Suprapubic skin (tissue), 4 donors: ENCODE results near the gene HOXC5. TPM values are rescaled to one million over a fixed set of nuclear protein-coding genes. Genes with fewer than 3 reads are reported as not detected.

Experiments used
- DNase-seq, 2 donors: peaks; one replicate each; pipeline ENCODE4 v3.0.0-alpha.2; 2019; ENCODE audit warnings: low spot score in 2 of 2
- H3K27ac ChIP-seq: fragments of 200-600 bp; sonication (generic); one replicate; pipeline ENCODE4 v1.5.1; 2019
- H3K27me3 ChIP-seq: fragments of 200-600 bp; sonication (generic); one replicate; pipeline ENCODE4 v1.5.1; 2019
- H3K36me3 ChIP-seq: fragments of 200-600 bp; sonication (generic); one replicate; pipeline ENCODE4 v1.5.1; 2019
- H3K4me1 ChIP-seq: fragments of 200-600 bp; sonication (generic); one replicate; pipeline ENCODE4 v1.5.1; 2019
- H3K4me3 ChIP-seq: fragments of 200-600 bp; sonication (generic); one replicate; pipeline ENCODE4 v1.5.1; 2019; ENCODE audit warnings: mild to moderate bottlenecking
- H3K9me3 ChIP-seq: fragments of 200-600 bp; sonication (generic); one replicate; pipeline ENCODE4 v1.5.1; 2019
- CTCF ChIP-seq, 2 donors: fragments of 200-600 bp in 1 of 2; fragments of 450-650 bp in 1 of 2; sonication (generic) in 1 of 2; IDR thresholded peaks; one replicate each; pipeline ENCODE4 v1.5.1; 2016 to 2019; ENCODE audit warnings: antibody characterized with exemption in 2 of 2, mild to moderate bottlenecking in 1 of 2, moderate library complexity in 1 of 2
- EP300 ChIP-seq: sonication (generic); formaldehyde crosslinking; IDR thresholded peaks from one replicate; pipeline ENCODE4 v1.6.1; 2017; ENCODE audit warnings: antibody characterized with exemption
- POLR2A ChIP-seq, 2 donors: fragments of 450-650 bp; IDR thresholded peaks; one replicate each; pipeline ENCODE4 v1.6.1; 2017; ENCODE audit warnings: antibody characterized with exemption in 2 of 2, mild to moderate bottlenecking in 2 of 2, moderate library complexity in 2 of 2
- POLR2AphosphoS5 ChIP-seq, 3 donors: sonication (generic); formaldehyde crosslinking; IDR thresholded peaks; one replicate each; pipeline ENCODE4 v1.6.1; 2017; ENCODE audit warnings: antibody characterized with exemption in 3 of 3
- WGBS: methylation state at CpG from one replicate; pipeline ENCODE4 v1.1.5; 2018; 5-methylcytosine and 5-hydroxymethylcytosine counted together
- total RNA-seq, 4 donors: library from RNA; depleted of rRNA; stranded (reverse); fragments of >200 nt; gene quantifications; one replicate each; pipeline ENCODE4 v1.1.0, GENCODE V29; 2016

HOXC5 gene
- total RNA-seq, 4 donors from 2014 or later = 0.26 to 3.5 (median 0.49) TPM; not detected in 1

GRCh38 chr12:54047964-54048303, 15.1 kb downstream of the HOXC5 start:
- Histone ChIP-seq H3K9me3 (no peaks in the 10 kb centered on the region), H3K4me3 (no peak overlapping the region), H3K36me3 (no peaks in the 10 kb centered on the region), H3K27ac (no peak overlapping the region), H3K4me1 (peaks cover 36% of the 10 kb centered on the region), H3K27me3 (peaks cover 22% of the 10 kb centered on the region)
- WGBS = 89% methylated on average over 8 of the region's 8 CpGs
- DNase-seq = no peak
- TF ChIP-seq POLR2A (IDR thresholded peaks at IDR 0.05) (no peak), EP300 (no peak), POLR2AphosphoS5 (IDR thresholded peaks at IDR 0.05) (no peak), CTCF (IDR thresholded peaks at IDR 0.05) (no peak)

- H3K4me1 ChIP-seq = peaks cover 37% of the 10 kb centered on the region
- peaks cover 25% of the 10 kb centered on the region for H3K27me3 ChIP-seq
- H3K27ac ChIP-seq = no peak overlapping the region
- H3K36me3 ChIP-seq = no peaks in the 10 kb centered on the region
- no peaks in the 10 kb centered on the region for H3K9me3 ChIP-seq
- no peak for DNase-seq
- TF ChIP-seq CTCF (IDR thresholded peaks at IDR 0.05) (no peak), POLR2AphosphoS5 (IDR thresholded peaks at IDR 0.05) (no peak), EP300 (no peak), POLR2A (IDR thresholded peaks at IDR 0.05) (no peak)
- WGBS = 83% methylated on average over 3 of the region's 3 CpGs
- H3K4me3 ChIP-seq = no peak overlapping the region
Observed at GRCh38 chr12:54048406-54049093, 15.7 kb downstream of the HOXC5 start.

- Histone ChIP-seq H3K27me3 (peaks cover 28% of the 10 kb centered on the region), H3K27ac (no peak overlapping the region), H3K9me3 (no peaks in the 10 kb centered on the region), H3K4me3 (no peak overlapping the region), H3K4me1 (peaks cover 33% of the 10 kb centered on the region), H3K36me3 (no peaks in the 10 kb centered on the region)
- 86% methylated on average over 6 of the region's 6 CpGs for WGBS
- TF ChIP-seq CTCF (IDR thresholded peaks at IDR 0.05) (no peak), POLR2AphosphoS5 (IDR thresholded peaks at IDR 0.05) (no peak), EP300 (no peak), POLR2A (IDR thresholded peaks at IDR 0.05) (no peak)
- DNase-seq = no peak
Observed at GRCh38 chr12:54049108-54049507, 16.3 kb downstream of the HOXC5 start.

GRCh38 chr12:54050482-54050810, 17.6 kb downstream of the HOXC5 start:
- TF ChIP-seq POLR2A (IDR thresholded peaks at IDR 0.05) (no peak), CTCF (IDR thresholded peaks at IDR 0.05) (no peak), POLR2AphosphoS5 (IDR thresholded peaks at IDR 0.05) (no peak), EP300 (no peak)

GRCh38 chr12:54051026-54051842, 18.4 kb downstream of the HOXC5 start:
- Histone ChIP-seq H3K36me3 (no peaks in the 10 kb centered on the region), H3K9me3 (no peaks in the 10 kb centered on the region), H3K27me3 (peaks cover 19% of the 10 kb centered on the region), H3K4me1 (peaks cover 33% of the 10 kb centered on the region), H3K27ac (peak overlapping the region; percentile 44), H3K4me3 (peak overlapping the region; percentile 36)
- no peak for TF ChIP-seq POLR2A (IDR thresholded peaks at IDR 0.05)
- TF ChIP-seq EP300 = no peak
- TF ChIP-seq POLR2AphosphoS5 (IDR thresholded peaks at IDR 0.05) = no peak
- no peak for TF ChIP-seq CTCF (IDR thresholded peaks at IDR 0.05)
- no peak for DNase-seq
- 54% methylated on average over 12 of the region's 12 CpGs for WGBS

More at GRCh38 chr12:54050482-54050810, 17.6 kb downstream of the HOXC5 start:
- DNase-seq = no peak
- Histone ChIP-seq H3K27me3 (peaks cover 25% of the 10 kb centered on the region), H3K9me3 (no peaks in the 10 kb centered on the region), H3K27ac (no peak overlapping the region), H3K4me1 (peaks cover 33% of the 10 kb centered on the region), H3K4me3 (no peak overlapping the region), H3K36me3 (no peaks in the 10 kb centered on the region)
- 71% methylated on average over 2 of the region's 2 CpGs for WGBS
